Brain pericyte (primary cell): ENCODE results near the gene ATP1A1.
A peak's percentile ranks its signal among the peaks of the same experiment; 100 is the strongest.

Experiments used
- DNase-seq: peaks from one replicate; pipeline ENCODE4 v3.0.0-alpha.2; 2012; ENCODE audit warnings: low read depth, low spot score

The ATP1A1 gene

DNA sequence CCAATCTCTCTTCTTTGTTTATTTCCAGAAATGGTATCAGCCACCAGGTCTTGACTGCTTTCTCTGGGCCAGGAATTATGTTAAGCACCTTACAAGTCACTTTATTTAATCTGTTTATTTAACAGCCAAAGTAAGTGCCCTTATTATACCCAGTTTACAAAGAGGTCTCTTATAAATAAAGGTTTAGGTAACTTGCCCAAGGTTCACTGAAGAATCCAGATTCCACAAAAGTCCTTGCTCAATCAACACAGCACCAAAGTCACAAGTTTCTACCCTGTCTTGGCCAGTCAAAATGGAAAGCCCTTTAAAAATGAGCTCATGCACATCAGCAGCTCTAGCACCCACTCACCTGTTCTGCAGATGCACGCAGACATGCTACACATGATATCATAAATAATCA is 28.0 kb upstream of the ATP1A1 start:
- DNase-seq = no peak

DNA sequence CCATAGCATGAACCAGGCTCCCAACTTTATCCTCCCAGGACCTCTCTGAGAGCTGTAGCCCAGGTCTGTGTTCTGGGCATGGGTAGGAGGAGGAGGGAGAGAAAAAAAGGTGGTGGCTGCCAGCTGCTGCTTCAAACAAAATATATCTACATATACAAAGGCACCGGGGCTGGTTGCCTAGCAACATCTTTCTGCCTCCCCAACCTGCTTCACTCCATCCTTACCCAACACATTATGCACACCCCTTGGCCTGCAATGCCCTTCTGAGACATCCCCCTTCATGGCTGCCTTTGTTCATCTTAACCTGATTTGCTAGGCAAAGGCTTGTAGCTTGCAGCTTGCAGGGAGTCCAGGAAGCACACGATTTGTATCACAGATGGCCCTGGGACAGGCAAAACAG is 27.2 kb upstream of the ATP1A1 start:
- no peak for DNase-seq

DNA sequence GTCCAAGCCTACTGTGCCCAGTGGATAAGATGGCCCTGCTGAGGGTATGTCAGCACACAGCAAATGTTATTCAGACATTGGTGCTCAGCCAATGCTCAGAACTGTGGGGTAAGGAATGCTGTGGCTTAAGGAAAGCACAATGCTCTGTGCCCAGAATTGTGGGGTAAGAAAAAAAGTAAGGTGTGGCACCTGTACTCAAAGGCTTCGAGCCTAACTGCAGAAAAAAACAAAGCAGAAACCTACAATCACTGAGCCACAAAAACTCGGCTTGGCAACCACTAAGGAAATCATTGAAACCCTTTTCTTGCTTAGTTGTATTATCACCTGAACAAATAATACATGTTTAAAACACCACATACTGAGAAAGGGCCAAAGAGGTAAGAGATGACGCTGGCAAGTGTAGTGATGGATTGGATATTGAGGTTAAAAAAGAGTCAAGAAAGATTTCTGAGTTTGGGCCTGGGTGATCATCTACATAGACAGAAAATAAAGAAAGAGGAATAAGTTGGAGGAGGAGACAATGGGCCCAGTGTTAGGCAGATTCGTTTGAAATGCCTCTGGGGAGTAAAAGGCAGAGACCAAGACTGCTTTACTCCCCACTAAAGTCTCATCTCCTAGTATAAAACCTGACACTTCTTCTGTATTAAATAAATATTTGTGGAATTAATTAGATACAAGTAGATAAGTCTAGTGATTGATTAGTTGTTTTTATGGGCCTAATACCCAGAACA is 25.9 kb upstream of the ATP1A1 start:
- no peak for DNase-seq

DNA sequence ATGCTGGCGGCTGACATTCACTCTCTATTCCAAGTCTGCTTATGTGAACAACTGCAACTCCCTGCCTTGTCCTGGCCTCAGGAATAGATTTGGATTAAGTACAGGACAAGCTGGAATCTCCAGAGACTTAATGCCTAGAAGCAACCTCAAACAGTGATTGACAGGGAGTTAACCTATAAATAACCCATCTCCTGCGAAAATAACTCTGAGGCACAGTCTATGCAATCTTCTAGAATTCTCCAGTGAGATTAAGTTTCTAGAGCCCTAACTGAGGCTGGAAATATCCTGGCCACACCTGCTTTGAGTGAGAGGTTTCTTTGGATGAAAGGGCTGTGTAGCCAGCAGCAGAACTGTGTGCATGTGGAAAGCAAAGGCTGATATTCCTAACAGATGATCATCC is 25.3 kb upstream of the ATP1A1 start:
- DNase-seq = no peak

DNA sequence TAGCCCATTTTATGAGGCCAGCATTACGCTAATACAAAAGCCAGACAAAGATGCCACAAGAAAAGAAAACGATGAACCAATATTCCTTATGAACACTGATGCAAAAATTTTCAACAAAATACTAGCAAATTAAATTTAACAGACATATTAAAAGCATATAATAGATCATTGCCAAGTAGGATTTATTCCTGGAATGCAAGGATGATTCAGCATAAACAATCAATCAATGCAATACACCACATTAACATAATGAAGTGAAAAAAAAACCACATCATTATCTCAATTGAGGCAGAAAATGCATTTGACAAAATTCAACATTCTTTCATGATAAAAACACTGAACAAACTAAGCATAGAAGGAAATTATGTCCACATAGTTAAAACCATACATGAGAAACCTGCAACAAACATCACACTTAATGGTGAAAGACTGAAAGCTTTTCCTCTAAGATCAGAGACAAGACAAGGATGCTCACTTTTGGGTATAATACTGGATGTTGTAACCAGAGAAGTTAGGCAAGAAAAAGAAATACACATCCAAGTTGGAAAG is 22.9 kb upstream of the ATP1A1 start:
- DNase-seq = no peak

DNA sequence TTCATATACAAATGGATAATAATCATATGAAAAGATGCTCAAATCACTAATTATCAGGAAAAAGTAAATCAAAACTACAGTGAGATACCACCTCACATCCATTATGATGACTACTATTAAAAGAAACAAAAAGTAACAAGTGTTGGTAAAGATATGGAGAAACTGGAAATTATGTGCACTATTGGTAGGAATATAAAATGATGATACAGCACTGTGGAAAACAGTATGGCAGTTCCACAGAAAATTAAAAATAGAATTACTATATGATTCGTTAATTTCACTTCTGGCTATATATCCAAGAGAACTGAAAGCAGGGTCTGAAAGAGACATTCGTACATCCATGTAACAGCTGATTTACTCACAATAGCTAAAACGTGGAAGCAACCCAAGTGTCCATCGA is 21.1 kb upstream of the ATP1A1 start:
- DNase-seq = no peak

DNA sequence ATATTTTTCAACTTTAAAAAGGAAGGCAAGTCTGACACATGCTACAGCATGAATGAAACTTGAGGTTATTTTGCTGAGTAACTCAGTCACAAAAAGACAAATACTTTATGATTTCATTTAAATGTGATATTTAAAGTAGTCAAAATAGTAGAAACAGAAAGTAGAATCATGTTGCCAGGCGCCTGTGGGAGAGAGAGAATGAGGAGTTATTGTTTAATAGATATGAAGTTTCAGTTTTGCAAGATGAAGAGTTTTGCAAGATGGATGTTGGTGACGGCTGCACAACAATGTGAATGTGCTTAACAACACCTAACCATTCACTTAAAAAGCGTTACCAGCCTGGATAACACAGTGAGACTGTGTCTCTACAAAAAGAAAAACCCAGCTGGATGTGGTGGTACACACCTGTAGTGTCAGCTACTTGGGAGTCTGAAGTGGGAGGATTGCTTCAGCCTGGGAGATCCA is 20.7 kb upstream of the ATP1A1 start:
- DNase-seq = no peak

DNA sequence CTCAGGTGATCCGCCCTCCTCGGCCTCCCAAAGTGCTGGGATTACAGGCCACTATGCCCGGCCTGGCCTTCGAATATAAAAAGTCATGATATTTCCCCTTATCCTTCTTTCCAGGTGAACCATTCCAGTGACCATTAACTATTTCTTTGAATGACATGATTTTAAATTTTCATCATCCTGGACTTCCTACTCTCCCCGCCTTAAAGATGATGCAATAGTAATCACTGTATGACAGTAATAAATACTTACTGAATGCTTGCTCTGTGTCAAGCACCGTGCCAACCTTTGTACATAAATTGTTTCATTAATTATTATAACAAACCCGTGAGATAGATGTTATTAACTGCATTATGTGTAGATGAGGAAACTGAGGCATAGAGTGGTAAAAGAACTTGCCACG is 19.9 kb upstream of the ATP1A1 start:
- no peak for DNase-seq

DNA sequence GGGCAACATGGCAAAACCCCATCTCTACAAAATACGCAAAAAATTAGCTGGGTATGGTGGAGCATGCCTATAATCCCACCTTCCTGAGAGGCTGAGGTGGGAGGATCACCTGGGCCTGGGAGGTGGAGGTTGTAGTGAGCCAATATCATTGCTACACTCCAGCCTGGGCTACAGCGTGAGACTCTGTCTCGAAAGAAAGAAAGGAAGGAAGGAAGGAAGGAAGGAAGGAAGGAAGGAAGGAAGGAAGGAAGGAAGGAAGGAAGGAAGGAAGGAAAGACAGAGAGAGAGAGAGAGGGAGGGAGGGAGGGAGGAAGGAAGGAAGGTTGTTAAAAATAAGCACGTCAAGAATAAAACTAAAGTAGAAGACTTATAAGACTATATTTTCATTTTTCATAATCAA is 17.0 kb upstream of the ATP1A1 start:
- no peak for DNase-seq

DNA sequence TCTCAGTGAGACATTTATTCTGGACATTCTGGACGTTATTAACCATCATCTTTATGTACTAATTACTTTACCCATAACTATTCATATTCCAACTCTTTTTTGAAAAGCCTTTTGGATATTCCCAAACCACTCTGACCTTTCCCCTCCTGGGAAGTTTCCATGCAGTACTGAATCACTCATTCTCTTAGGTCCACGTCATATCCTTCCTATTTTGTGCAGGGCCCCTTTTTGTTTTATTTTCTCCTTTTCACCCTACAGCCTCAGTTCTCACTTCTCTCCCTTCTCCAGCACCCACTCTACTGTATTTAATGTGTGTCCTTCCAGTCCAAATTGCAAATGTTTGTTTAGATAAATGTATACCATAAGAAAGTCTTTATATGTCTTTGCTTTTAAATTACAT is 16.4 kb upstream of the ATP1A1 start:
- DNase-seq = no peak

DNA sequence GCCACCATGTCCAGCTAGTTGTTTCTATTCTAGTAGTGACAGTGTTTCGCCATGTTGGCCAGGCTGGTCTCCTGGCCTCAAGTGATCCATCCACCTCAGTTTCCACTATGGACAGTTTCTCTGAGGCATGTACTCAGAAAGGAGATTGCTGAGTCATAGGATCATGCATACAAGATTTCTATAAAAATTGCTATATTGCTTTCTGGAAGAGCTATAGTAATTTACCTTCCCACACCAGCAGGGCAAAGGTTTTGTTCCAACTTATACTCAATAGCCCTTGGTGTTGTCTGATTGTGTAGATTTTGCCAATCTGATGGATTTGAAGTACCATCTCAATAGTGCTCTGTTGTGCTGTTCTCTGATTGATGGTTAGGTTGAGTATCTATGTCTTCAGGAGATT is 15.6 kb upstream of the ATP1A1 start:
- DNase-seq = no peak

DNA sequence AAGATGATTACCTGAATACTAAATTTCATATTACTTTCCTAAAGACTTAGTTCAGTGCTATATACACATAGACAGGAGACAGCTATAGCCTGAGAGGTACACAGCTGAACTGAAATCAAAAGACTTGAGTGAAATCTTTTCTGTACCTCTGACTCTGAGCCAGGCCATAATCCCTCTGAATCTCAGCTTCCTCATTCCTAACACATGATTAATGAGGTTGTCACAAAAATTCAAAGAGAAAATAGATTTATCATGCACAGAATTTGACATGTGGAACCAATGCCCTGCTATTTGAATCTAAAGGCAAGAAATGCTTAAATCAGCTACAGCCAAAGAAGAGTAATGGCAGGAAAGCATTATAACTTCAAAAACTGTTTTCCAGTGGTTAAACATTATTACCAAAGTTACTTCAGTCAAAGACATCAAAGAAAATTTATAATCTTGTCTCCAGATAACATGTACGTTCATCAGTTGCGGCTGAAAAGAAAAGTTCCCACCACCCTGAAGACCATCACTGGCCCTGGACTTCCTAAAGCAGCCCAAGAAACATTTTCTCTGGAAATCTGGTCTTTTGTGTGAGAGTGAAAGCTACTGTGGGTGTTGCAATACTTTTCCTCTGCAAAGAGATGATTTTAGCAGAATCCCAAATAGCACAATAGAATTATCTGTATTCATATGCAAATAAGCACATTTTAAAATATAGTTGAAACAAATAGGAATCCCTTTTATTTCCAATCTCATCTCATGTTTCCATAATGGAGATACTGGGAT is 13.8 kb upstream of the ATP1A1 start:
- DNase-seq = no peak

DNA sequence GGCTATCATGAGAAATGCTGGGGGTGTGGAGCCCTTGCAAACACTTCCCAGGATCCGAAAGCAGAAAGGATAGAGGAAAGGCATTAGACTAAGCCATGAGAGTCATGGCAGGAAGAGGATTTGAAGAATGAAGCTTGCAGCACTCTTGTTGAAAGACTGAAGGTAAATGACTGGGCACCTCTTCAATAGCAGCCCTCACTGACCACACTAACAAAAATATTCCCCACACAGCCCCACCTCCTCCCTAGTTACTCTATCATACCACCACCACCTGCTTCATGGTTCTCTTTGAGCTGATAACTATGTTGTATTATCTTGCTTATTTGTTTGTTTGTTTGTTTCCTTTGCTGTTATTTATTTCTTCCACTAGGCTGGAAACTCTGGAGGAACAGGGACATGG is 13.2 kb upstream of the ATP1A1 start:
- no peak for DNase-seq

DNA sequence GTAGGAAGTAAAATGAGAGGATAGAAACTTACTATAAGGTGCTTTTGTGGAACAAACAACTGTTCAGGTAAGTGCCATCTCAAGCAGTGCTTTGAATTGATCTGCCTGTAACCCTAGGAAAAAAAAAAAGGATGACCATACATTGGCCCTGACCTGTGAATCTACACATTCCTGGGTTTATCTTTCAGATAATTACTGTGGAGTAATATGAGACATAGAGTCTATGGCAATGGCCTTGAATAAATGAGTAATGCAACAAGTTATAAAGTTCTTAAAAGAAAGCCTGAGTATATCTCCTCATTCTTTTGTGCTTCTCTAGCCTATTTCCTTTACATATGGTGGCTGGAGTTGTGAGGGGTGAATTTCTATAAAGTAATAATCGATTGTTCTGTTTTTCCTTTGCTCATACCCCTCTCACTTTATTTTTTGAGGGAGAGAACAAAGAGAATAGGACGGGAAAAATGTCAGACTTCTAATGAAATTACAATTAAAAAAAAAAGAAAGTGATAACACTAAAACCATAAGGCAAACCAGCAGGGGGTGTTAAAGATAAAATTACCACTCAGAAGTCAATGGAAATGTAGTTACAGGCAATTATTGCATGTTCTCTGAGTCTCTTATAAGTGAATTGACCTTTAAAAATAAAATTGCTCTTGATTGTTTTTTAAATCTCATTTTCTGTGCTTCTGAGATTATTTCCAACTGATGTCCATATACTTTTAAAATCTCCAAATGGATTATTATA is 12.4 kb upstream of the ATP1A1 start:
- DNase-seq = no peak

DNA sequence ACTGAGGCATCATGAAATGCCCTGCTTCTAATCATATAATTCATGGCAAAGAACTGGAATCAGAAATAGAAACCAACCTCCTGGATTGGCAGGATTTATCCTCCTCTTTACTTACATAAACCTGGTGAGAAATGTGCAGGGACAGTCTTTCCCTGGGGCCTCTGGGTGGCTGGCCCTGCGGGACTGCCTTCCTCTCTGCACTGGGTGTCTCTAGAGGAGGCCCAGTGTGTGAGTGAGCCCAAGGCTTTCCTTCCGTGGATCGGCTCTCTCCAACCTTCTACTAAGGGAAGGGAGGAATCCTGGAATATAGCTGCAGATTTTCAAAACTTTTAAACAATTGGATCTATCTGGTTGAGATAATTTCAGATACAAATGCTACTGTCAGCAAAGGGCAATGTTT is 11.4 kb upstream of the ATP1A1 start:
- no peak for DNase-seq

DNA sequence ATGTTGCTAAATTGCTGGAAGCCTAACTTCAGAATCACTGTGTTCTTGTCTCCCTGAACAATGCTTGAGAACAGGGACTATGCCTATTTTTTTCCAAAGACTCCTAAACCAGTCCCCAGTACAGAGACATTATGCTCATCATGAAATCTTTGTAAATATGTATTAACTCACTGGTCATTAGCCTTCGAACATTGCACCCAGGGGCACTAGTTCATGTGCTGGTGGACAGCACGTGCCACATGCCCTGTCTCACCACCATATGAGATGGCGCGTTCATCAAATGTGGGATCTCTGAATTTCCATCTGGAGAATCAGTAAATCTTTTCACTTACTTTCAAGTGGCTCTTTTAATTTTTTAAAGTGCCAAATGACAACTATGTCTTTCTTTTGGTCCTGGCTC is 11.0 kb upstream of the ATP1A1 start:
- no peak for DNase-seq

DNA sequence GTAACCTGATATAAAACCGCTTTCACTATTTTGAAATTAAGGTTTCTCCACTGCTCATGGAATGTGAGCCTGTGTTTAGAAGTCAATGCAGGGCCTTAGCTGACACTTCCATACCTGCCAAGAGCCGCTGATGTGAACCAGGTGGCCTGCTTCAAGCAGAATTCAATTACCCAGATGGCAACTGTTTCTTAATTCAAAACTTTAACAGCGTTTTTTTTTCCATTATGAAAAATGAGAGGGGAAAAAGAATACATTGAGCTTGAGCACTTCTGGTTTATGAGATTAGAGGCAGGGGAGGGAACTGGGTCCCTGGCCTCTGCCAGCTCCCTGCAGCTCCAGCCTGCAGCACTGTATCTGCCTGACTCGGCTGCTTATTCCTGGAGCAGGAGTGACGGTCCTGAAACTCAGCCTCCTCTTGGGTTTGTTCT is 7.7 kb upstream of the ATP1A1 start:
- no peak for DNase-seq

DNA sequence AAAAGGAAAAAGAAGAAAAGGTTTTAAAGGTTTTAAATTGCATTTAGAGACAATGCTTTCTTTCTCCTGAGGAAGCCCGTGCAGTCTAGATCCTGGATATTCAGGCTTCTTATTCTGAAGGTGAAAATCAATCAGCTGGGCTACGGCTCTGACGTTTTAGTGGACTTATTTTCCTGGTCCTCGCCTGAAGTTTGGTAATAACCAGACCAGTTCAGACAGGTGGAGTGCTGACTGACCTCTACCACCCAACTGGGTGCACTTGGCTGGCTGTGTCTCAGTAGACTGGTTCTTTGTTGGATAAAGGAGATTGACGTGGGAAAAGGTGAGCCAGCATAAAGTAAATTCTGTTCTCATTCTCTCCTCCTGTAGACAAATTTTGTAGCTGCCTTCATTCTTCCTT is 7.2 kb upstream of the ATP1A1 start:
- DNase-seq = no peak

DNA sequence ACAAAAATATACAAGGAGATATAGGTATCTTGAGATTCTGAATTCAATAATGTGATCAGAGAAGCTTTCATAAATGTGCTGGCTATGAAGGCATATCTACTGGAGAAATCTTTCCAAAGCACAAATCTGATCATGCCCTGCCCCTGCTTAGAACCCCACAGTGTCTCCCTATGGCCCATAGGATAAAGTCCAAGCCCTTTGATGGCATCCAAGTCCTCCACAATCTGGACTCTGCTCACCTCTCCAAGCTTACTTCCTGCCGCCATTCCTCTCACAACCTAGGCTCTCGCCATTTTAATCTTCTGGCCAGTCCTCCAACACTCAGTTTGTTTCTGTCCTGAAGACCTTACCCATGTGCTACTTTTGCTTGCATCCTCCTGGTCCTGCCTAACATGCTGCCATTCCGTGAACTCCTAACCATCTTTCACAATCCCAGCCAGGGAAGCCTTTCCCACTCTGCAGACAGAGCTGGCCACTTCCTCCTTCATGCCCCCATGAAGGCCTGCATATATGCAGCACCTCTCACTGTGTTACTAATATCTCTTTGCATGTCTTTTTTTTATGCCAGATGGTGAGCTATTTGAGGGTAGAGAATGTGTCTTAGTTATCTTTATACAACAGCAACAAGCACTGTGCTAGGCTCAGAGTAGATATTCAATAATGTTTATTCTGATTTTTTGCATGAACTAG is 5.6 kb upstream of the ATP1A1 start:
- DNase-seq = no peak

DNA sequence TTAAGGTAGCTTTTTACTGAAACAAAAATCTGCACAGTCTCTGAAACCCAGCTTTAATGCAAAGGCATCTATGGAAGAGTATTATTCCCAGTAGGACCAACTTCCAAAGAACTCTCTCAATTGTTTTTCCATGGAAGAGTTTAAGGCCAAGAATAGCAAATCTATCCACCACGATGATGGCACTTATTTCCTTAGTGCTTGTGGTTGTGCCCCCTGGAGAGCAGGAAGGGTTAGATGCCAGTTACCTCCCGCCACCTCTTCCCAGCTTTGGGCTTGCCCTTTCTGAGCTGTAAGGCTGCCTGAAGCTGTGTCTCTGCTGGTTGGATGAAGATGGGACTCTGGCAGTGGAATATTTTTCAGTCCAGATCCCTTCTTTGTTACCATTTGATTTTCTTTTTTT is 4.8 kb upstream of the ATP1A1 start:
- peak; percentile 50 for DNase-seq

DNA sequence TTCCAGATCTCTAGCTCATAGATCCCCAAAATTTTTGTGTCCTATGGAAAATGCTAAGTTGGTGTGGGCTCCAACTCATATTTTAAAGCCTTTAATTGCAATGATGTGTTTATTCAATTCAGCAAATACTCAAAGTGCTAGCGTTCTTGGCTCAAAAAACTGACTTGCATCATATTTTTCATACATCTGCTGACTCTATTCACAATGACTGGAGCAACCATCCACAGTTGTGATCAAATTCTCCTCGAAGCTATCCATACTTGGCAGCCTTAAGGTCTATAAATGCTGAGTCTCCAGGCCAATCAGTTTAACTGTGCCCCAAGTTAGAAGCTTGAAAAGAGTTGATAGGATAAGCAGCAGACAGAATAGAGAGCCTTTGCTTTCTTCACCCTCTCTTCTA is 2.9 kb upstream of the ATP1A1 start:
- no peak for DNase-seq

DNA sequence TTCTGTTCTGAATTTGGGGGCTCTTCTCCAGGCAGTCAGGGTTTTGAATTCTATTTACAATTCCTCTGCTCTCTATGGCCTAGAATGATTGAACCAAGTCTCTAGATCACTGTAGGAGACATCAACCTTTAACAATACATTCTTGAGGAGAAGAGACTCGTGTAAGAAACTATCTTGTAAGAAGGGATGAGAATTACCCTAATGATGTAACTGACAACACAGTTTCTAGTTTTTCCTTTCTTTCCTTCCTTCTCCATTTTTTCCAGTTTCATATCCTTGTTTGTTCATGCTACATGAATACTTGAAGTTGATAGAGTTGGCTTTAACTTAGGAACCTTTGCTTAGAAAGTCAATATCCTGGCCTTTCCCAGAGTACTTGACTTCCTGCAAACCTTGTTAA is 1.3 kb upstream of the ATP1A1 start:
- DNase-seq = no peak
